OCI-LY7 (cell line): Measurements from ENCODE around the gene TSPAN1. TPM values are rescaled to one million over a fixed set of nuclear protein-coding genes. Genes with fewer than 3 reads are reported as not detected.

Source experiments
- BruUV-seq: library from RNA; stranded (reverse); fragments of 400-500 nt; replicated peaks from 2 replicates; lab custom pipeline; 2021; lab: Mats Ljungman, UMichigan
- CTCF ChIA-PET: fragments of 300-600 bp; sonication (Branson Sonifier 250); formaldehyde crosslinking; loops from one replicate; lab custom pipeline; 2022; ENCODE audit warnings: antibody characterized with exemption; ENCODE audit not compliant: unreplicated experiment; lab: Charles Lee
- POLR2A ChIA-PET: fragments of 300-600 bp; sonication (Branson Sonifier 250); formaldehyde crosslinking; loops from one replicate; lab custom pipeline; 2022; ENCODE audit warnings: antibody characterized with exemption; lab: Charles Lee
- DNase-seq: peaks from one replicate; pipeline ENCODE4 v3.0.0-alpha.2; 2015; ENCODE audit warnings: low spot score
- H2AFZ ChIP-seq: fragments of 200-600 bp; sonication (generic), shearing (Covaris generic); 2 replicates; pipeline ENCODE4 v1.6.1; 2014; ENCODE audit warnings: mild to moderate bottlenecking, antibody characterized with exemption, low read length, moderate library complexity
- H3K27ac ChIP-seq: fragments of 200-600 bp; sonication (generic); 2 replicates; pipeline ENCODE4 v1.5.1; 2014; ENCODE audit warnings: mixed run types, low read depth, mild to moderate bottlenecking, moderate library complexity, low read length, inconsistent platforms; ENCODE audit not compliant: poor library complexity, severe bottlenecking
- H3K36me3 ChIP-seq: fragments of 200-600 bp; sonication (generic); 2 replicates; pipeline ENCODE4 v1.6.1; 2014; ENCODE audit warnings: mild to moderate bottlenecking, antibody characterized with exemption, low read length, moderate library complexity, mixed read lengths; ENCODE audit not compliant: insufficient read depth
- H3K4me1 ChIP-seq: fragments of 200-600 bp; sonication (generic); 2 replicates; pipeline ENCODE4 v1.5.1; 2014; ENCODE audit warnings: mild to moderate bottlenecking, low read length; ENCODE audit not compliant: insufficient read depth, poor library complexity, severe bottlenecking
- H3K4me2 ChIP-seq: fragments of 200-600 bp; sonication (generic); 2 replicates; pipeline ENCODE4 v1.6.1; 2014; ENCODE audit warnings: mild to moderate bottlenecking, low read length
- H3K4me3 ChIP-seq: fragments of 200-600 bp; sonication (generic); 2 replicates; pipeline ENCODE4 v1.5.1; 2014; ENCODE audit warnings: mild to moderate bottlenecking, low read depth, low read length; ENCODE audit not compliant: poor library complexity, severe bottlenecking
- H3K79me2 ChIP-seq: fragments of 200-600 bp; sonication (generic); 2 replicates; pipeline ENCODE4 v1.6.1; 2016; ENCODE audit warnings: low read depth, mild to moderate bottlenecking, low read length, moderate library complexity, mixed read lengths; ENCODE audit not compliant: insufficient read depth
- H3K9me2 ChIP-seq: fragments of 200-600 bp; sonication (generic); 2 replicates; pipeline ENCODE4 v1.6.1; 2016; ENCODE audit warnings: mild to moderate bottlenecking, low read length, mixed read lengths; ENCODE audit not compliant: insufficient read depth
- H3K9me3 ChIP-seq: fragments of 200-600 bp; sonication (generic); 2 replicates; pipeline ENCODE4 v1.6.1; 2014; ENCODE audit warnings: mild to moderate bottlenecking, mixed run types, low read length, mixed read lengths
- H4K20me1 ChIP-seq: fragments of 200-600 bp; sonication (generic); 2 replicates; pipeline ENCODE4 v1.6.1; 2014; ENCODE audit warnings: mild to moderate bottlenecking, antibody characterized with exemption, low read length, moderate library complexity, mixed read lengths; ENCODE audit not compliant: insufficient read depth
- EZH2phosphoT487 ChIP-seq: fragments of 200-600 bp; sonication (generic); IDR thresholded peaks from 2 replicates; pipeline ENCODE4 v1.6.1; 2018; ENCODE audit warnings: low read depth, borderline replicate concordance, mild to moderate bottlenecking, mixed run types, antibody characterized with exemption, low read length, moderate library complexity, mixed read lengths
- intact Hi-C: fragments of 100-400 bp; cut with micrococcal nuclease; formaldehyde crosslinking; loops from one replicate; pipeline ENCODE4 v1.10.0; 2022; ENCODE audit not compliant: unreplicated experiment
- total RNA-seq, 2 experiments: library from RNA; depleted of rRNA in 1 of 2; stranded (reverse); fragments of >200 nt in 1 of 2; shearing (Covaris generic) in 1 of 2; gene quantifications; 2 replicates each; pipeline ENCODE4 v1.2.3, GENCODE V29; 2014 to 2022
- TF ChIP-seq, protein P1 (sequence below): fragments of 200-600 bp; sonication (generic); conservative IDR thresholded peaks from 2 replicates; pipeline ENCODE4 v1.5.1; 2014; ENCODE audit warnings: mild to moderate bottlenecking, antibody characterized with exemption, low read length, moderate library complexity, mixed read lengths

Gene TSPAN1
- total RNA-seq, 2 experiments from 2014 or later, result not detected

DNA sequence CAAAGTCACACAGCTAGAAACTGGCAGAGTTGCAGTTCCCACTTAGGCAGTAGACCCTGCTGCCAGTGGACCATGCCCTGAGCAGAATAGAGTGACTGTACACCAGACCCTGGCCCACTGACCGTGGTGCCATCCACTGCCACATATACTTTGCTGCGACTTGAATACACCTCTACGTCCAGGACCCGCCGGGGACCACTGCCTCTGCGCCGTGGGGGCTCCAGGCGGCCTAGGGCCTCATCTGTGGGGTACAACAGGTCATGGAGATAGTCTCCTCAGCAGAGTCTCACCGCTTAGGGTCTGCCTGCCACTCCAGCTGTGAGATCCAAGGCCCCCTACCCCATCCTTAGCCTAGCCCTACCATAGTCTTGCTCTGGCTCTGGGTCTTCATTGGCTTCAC lies 21.7 kb downstream of the TSPAN1 start:
- H3K9me3 ChIP-seq, result no peaks in the 10 kb centered on the region
- POLR2A ChIA-PET, result no interaction called here
- CTCF ChIA-PET, result no interaction called here
- intact Hi-C loops, result no loop called here
- H3K4me1 ChIP-seq, result peaks cover 19% of the 10 kb centered on the region
- BruUV-seq, result no TSS peak
- 0 out of 2 replicates have a peak overlapping the region, but pooled peaks have one; percentile 87 for H3K4me2 ChIP-seq
- peaks cover 5% of the 10 kb centered on the region; the same call in 1 of the 2 replicates for H3K36me3 ChIP-seq
- no peak overlapping the region for H3K4me3 ChIP-seq
- H4K20me1 ChIP-seq, result no peaks in the 10 kb centered on the region
- no peaks in the 10 kb centered on the region for H3K79me2 ChIP-seq
- TF ChIP-seq, protein P1, sequence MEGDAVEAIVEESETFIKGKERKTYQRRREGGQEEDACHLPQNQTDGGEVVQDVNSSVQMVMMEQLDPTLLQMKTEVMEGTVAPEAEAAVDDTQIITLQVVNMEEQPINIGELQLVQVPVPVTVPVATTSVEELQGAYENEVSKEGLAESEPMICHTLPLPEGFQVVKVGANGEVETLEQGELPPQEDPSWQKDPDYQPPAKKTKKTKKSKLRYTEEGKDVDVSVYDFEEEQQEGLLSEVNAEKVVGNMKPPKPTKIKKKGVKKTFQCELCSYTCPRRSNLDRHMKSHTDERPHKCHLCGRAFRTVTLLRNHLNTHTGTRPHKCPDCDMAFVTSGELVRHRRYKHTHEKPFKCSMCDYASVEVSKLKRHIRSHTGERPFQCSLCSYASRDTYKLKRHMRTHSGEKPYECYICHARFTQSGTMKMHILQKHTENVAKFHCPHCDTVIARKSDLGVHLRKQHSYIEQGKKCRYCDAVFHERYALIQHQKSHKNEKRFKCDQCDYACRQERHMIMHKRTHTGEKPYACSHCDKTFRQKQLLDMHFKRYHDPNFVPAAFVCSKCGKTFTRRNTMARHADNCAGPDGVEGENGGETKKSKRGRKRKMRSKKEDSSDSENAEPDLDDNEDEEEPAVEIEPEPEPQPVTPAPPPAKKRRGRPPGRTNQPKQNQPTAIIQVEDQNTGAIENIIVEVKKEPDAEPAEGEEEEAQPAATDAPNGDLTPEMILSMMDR, result no peak
- no peaks in the 10 kb centered on the region for H3K9me2 ChIP-seq
- no peak for DNase-seq
- H3K27ac ChIP-seq, result no peak overlapping the region
- no peak overlapping the region for H2AFZ ChIP-seq

DNA sequence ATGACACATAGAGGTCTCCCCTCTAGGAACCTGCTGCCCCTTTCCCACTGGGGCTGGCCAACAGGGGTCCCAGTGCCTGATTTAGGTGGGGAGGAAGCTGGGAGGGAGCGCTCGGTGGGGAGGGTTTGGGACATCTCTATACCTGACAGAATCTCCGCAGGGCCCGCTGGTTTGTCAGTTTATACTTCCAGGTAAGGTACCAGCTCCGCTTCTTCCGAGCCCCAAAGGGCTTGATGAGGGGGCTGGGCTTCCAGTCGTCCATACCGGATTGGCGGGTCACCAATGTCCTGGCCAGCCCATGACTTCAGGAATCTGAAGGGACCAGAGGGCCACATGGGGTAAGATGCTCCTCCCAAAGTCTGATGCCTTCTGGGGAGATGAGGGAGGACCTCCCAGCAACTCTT lies 22.7 kb downstream of the TSPAN1 start:
- TF ChIP-seq, protein P1, result no peak
- TF ChIP-seq EZH2phosphoT487, result no peak
- no peaks in the 10 kb centered on the region for H3K9me2 ChIP-seq
- BruUV-seq, result no TSS peak
- peak overlapping the region; percentile 70 for H3K4me3 ChIP-seq
- H4K20me1 ChIP-seq, result no peaks in the 10 kb centered on the region
- POLR2A ChIA-PET, result interaction anchor here (0.9 to 1.6 kb wide), 2 partner anchors 31 to 129 kb away, joined by 3 to 5 read pairs; no protein-coding TSS in a partner anchor
- DNase-seq, result no peak
- H3K79me2 ChIP-seq, result no peaks in the 10 kb centered on the region
- CTCF ChIA-PET, result interaction anchor here (1.8 kb wide), 1 partner anchor 26 kb away, joined by 4 read pairs; no protein-coding TSS in a partner anchor
- H3K9me3 ChIP-seq, result no peaks in the 10 kb centered on the region
- peak overlapping the region; percentile 87 for H3K4me2 ChIP-seq
- H3K4me1 ChIP-seq, result peaks cover 19% of the 10 kb centered on the region
- no peaks in the 10 kb centered on the region; the same call in 1 of the 2 replicates for H3K36me3 ChIP-seq
- H2AFZ ChIP-seq, result peak overlapping the region; percentile 65; the same call in 1 of the 2 replicates
- intact Hi-C loops, result no loop called here
- peak overlapping the region; percentile 45 for H3K27ac ChIP-seq
